IMR-90 (cell line): ENCODE data around the gene EFCAB10. TPM values are rescaled to one million over a fixed set of nuclear protein-coding genes. Genes with fewer than 3 reads are reported as not detected.

Source experiments
- ATAC-seq: fragments of 200-7000 bp; cut with Tn5 transposase; 2 replicates; pipeline ENCODE4 v1.9.1; 2020; ENCODE audit warnings: low read depth, mild to moderate bottlenecking, moderate library complexity
- BruUV-seq: library from RNA; stranded (reverse); fragments of 400-500 nt; replicated peaks from 2 replicates; lab custom pipeline; 2021; lab: Mats Ljungman, UMichigan
- CTCF ChIA-PET: fragments of 300-600 bp; formaldehyde crosslinking; extraction: SDS; loops from one replicate; lab custom pipeline; 2021; ENCODE audit warnings: antibody characterized with exemption; lab: Yijun Ruan, JAX
- POLR2A ChIA-PET: fragments of 300-600 bp; sonication (Branson Sonifier 250); formaldehyde crosslinking; loops from one replicate; lab custom pipeline; 2022; ENCODE audit warnings: antibody characterized with exemption; ENCODE audit not compliant: unreplicated experiment; lab: Charles Lee
- DNase-seq: peaks from one replicate; pipeline ENCODE4 v3.0.0; 2013
- H2AFZ ChIP-seq: replicated peaks from 2 replicates; pipeline ENCODE3; 2013; ENCODE audit warnings: low read length, mild to moderate bottlenecking; ENCODE audit not compliant: poor library complexity
- H2AK5ac ChIP-seq: 2 replicates; pipeline ENCODE4 v1.6.1; 2013; ENCODE audit warnings: low read depth, low read length, inconsistent platforms
- H2AK9ac ChIP-seq: replicated peaks from 2 replicates; pipeline ENCODE3; 2013; ENCODE audit warnings: mild to moderate bottlenecking, low read depth, low read length, moderate library complexity; ENCODE audit not compliant: poor library complexity
- H2BK120ac ChIP-seq: 2 replicates; pipeline ENCODE4 v1.6.1; 2013; ENCODE audit warnings: low read depth, low read length, inconsistent platforms
- H2BK15ac ChIP-seq: 3 replicates; pipeline ENCODE4 v1.6.1; 2013; ENCODE audit warnings: low read depth, low read length, inconsistent platforms
- H2BK20ac ChIP-seq: 2 replicates; pipeline ENCODE4 v1.6.1; 2013; ENCODE audit warnings: low read depth, mild to moderate bottlenecking, inconsistent platforms, low read length, moderate library complexity
- H2BK5ac ChIP-seq: 2 replicates; pipeline ENCODE4 v1.6.1; 2013; ENCODE audit warnings: mild to moderate bottlenecking, low read depth, low read length, inconsistent platforms; ENCODE audit not compliant: poor library complexity, severe bottlenecking
- H3K14ac ChIP-seq: replicated peaks from 2 replicates; pipeline ENCODE4 v1.6.1; 2013; ENCODE audit warnings: low read depth, low read length, inconsistent platforms
- H3K18ac ChIP-seq: 2 replicates; pipeline ENCODE4 v1.6.1; 2013; ENCODE audit warnings: low read depth, low read length, control low read depth
- H3K23ac ChIP-seq: 2 replicates; pipeline ENCODE4 v1.6.1; 2013; ENCODE audit warnings: low read depth, low read length, inconsistent platforms
- H3K27ac ChIP-seq: 2 replicates; pipeline ENCODE4 v1.5.1; 2013; ENCODE audit warnings: mild to moderate bottlenecking, control low read depth, low read length; ENCODE audit not compliant: insufficient read depth
- H3K27me3 ChIP-seq: 2 replicates; pipeline ENCODE4 v1.6.1; 2013; ENCODE audit warnings: low read length; ENCODE audit not compliant: control insufficient read depth, insufficient read depth
- H3K36me3 ChIP-seq: 2 replicates; pipeline ENCODE4 v1.6.1; 2013; ENCODE audit warnings: low read length, mixed read lengths; ENCODE audit not compliant: control insufficient read depth, insufficient read depth
- H3K4ac ChIP-seq: 2 replicates; pipeline ENCODE4 v1.6.1; 2013; ENCODE audit warnings: low read depth, low read length, inconsistent platforms
- H3K4me1 ChIP-seq: 2 replicates; pipeline ENCODE4 v1.6.1; 2013; ENCODE audit warnings: low read length, mixed read lengths; ENCODE audit not compliant: control insufficient read depth, insufficient read depth
- H3K4me2 ChIP-seq: 2 replicates; pipeline ENCODE4 v1.6.1; 2013; ENCODE audit warnings: low read depth, mild to moderate bottlenecking, control low read depth, low read length, moderate library complexity
- H3K4me3 ChIP-seq: 2 replicates; pipeline ENCODE4 v1.5.1; 2013; ENCODE audit warnings: low read depth, mild to moderate bottlenecking, control low read depth, low read length, moderate library complexity; ENCODE audit not compliant: insufficient read depth
- H3K56ac ChIP-seq: 2 replicates; pipeline ENCODE4 v1.6.1; 2013; ENCODE audit warnings: low read length, inconsistent platforms; ENCODE audit not compliant: insufficient read depth; ENCODE audit errors: extremely low read depth
- H3K79me1 ChIP-seq, 2 experiments: 2 replicates each; pipeline ENCODE4 v1.6.1; 2013; ENCODE audit warnings: low read length in 2 of 2, inconsistent platforms in 1 of 2, low read depth in 1 of 2
- H3K9ac ChIP-seq: 2 replicates; pipeline ENCODE4 v1.6.1; 2013; ENCODE audit warnings: low read depth, low read length, control low read depth
- H3K9me1 ChIP-seq: 2 replicates; pipeline ENCODE4 v1.6.1; 2013; ENCODE audit warnings: low read length, inconsistent platforms; ENCODE audit not compliant: insufficient read depth
- H3K9me3 ChIP-seq: 2 replicates; pipeline ENCODE4 v1.6.1; 2013; ENCODE audit warnings: low read length; ENCODE audit not compliant: control insufficient read depth, insufficient read depth
- H4K20me1 ChIP-seq: 2 replicates; pipeline ENCODE4 v1.6.1; 2013; ENCODE audit warnings: low read length, inconsistent platforms; ENCODE audit not compliant: insufficient read depth
- H4K5ac ChIP-seq: 2 replicates; pipeline ENCODE4 v1.6.1; 2013; ENCODE audit warnings: mild to moderate bottlenecking, low read depth, low read length, control low read depth
- H4K8ac ChIP-seq, 2 experiments: 2 replicates each; pipeline ENCODE4 v1.6.1; 2013; ENCODE audit warnings: low read depth in 2 of 2, low read length in 2 of 2, control low read depth in 1 of 2, inconsistent platforms in 1 of 2
- H4K91ac ChIP-seq: 2 replicates; pipeline ENCODE4 v1.6.1; 2013; ENCODE audit warnings: low read depth, low read length, inconsistent platforms; ENCODE audit not compliant: insufficient read depth
- BHLHE40 ChIP-seq: fragments of 150-350 bp; IDR thresholded peaks from 2 replicates; pipeline ENCODE4 v1.6.1; 2016; ENCODE audit warnings: mild to moderate bottlenecking, low read depth, low read length
- CEBPB ChIP-seq: IDR thresholded peaks from 2 replicates; pipeline ENCODE4 v1.6.1; 2012; ENCODE audit warnings: low read depth, low read length, improper control_type of control experiment
- FOS ChIP-seq: fragments of 150-350 bp; IDR thresholded peaks from 2 replicates; pipeline ENCODE4 v1.6.1; 2016; ENCODE audit warnings: low read depth, low read length
- MXI1 ChIP-seq: IDR thresholded peaks from 2 replicates; pipeline ENCODE4 v1.6.1; 2012; ENCODE audit warnings: low read depth, mild to moderate bottlenecking, low read length, moderate library complexity, borderline replicate concordance
- NFE2L2 ChIP-seq: fragments of 150-350 bp; IDR thresholded peaks from 2 replicates; pipeline ENCODE4 v1.6.1; 2016; ENCODE audit warnings: low read depth, mild to moderate bottlenecking, low read length
- POLR2A ChIP-seq: IDR thresholded peaks from 2 replicates; pipeline ENCODE4 v1.6.1; 2012; ENCODE audit warnings: mild to moderate bottlenecking, low read depth, low read length
- RFX5 ChIP-seq: IDR thresholded peaks from 2 replicates; pipeline ENCODE4 v1.8.0; 2012; ENCODE audit warnings: low read depth, mild to moderate bottlenecking, low read length, moderate library complexity
- WGBS, 2 experiments: methylation state at CpG; one replicate each; pipeline versions ENCODE4 v1.1.5 to v1.1.7; 2013; ENCODE audit warnings: missing lambda C conversion rate in 2 of 2; ENCODE audit not compliant: insufficient read length in 1 of 2; ENCODE audit errors: extremely low coverage in 2 of 2; 5-methylcytosine and 5-hydroxymethylcytosine counted together
- dilution Hi-C: fragments of 300-500 bp; cut with HindIII; formaldehyde crosslinking; loops from one replicate; pipeline ENCODE4 v1.14.3; 2018; ENCODE audit warnings: low sequenced_read_pairs; ENCODE audit not compliant: unreplicated experiment
- in situ Hi-C: fragments of 300-500 bp; cut with MboI; formaldehyde crosslinking; loops from 3 replicates; pipeline ENCODE4 v1.14.3; 2019; ENCODE audit warnings: low sequenced_read_pairs, inconsistent platforms, mixed read lengths
- intact Hi-C: fragments of 100-400 bp; cut with micrococcal nuclease; formaldehyde crosslinking; loops from 2 replicates; pipeline ENCODE4 v1.10.0; 2022
- polyA plus RNA-seq, 3 experiments: library from polyadenylated mRNA; depleted of rRNA; stranded (reverse); fragments of >200 nt; gene quantifications; 2 replicates each; pipeline ENCODE4 v1.2.3, GENCODE V29; 2012; ENCODE audit warnings: low replicate concordance in 1 of 3
- total RNA-seq: library from RNA; depleted of rRNA; stranded (reverse); fragments of >200 nt; gene quantifications from 2 replicates; pipeline ENCODE4 v1.2.3, GENCODE V29; 2012
- TF ChIP-seq, protein P1 (sequence below): fragments of 150-350 bp; IDR thresholded peaks from 2 replicates; pipeline ENCODE4 v1.6.1; 2017; ENCODE audit warnings: mild to moderate bottlenecking, antibody characterized with exemption, low read length, low read depth

EFCAB10 gene
- total and polyA plus RNA-seq, 2 of the 4 experiments (the other 2 are of a cell fraction), result not detected

GRCh38 chr7:105571891-105572290 is 9.4 kb downstream of the EFCAB10 start:
- POLR2A ChIA-PET, result no interaction called here

More at GRCh38 chr7:105571891-105572290, 9.4 kb downstream of the EFCAB10 start:
- Histone ChIP-seq H3K9me1 (no peaks in the 10 kb centered on the region), H3K23ac (no peak overlapping the region), H3K9ac (no peak overlapping the region), H2BK20ac (no peak overlapping the region), H4K91ac (no peak overlapping the region), H4K8ac (no peak overlapping the region), H3K27ac (no peak overlapping the region), H2BK5ac (no peak overlapping the region), H3K4ac (no peak overlapping the region), H3K36me3 (peaks cover 9% of the 10 kb centered on the region), H3K27me3 (no peaks in the 10 kb centered on the region), H2AFZ (no peak overlapping the region), H3K4me1 (no peaks in the 10 kb centered on the region), H2BK15ac (no peak overlapping the region), H2AK9ac (no peak overlapping the region), H2AK5ac (no peak overlapping the region), H3K79me1 (no peaks in the 10 kb centered on the region), H4K20me1 (0 out of 2 replicates have a peak, but pooled peaks cover 3% of the 10 kb centered on the region), H2BK120ac (no peak overlapping the region), H4K5ac (no peak overlapping the region), H3K9me3 (no peaks in the 10 kb centered on the region), H3K18ac (no peak overlapping the region), H3K56ac (no peak overlapping the region), H3K14ac (no peak overlapping the region), H3K4me2 (no peak overlapping the region), H3K4me3 (no peak overlapping the region)
- no CpG with 5 or more reads among the region's 2 CpGs for WGBS, 2 experiments
- CTCF ChIA-PET, result interaction anchor here (1.1 kb wide), 1 partner anchor 17 kb away, joined by 3 read pairs; no protein-coding TSS in a partner anchor
- in situ Hi-C loops (no loop called here), dilution Hi-C loops (no loop called here), intact Hi-C loops (no loop called here)
- no peak for ATAC-seq
- DNase-seq, result no peak
- TF ChIP-seq FOS, result no peak
- no peak for TF ChIP-seq POLR2A
- TF ChIP-seq RFX5, result no peak
- TF ChIP-seq MXI1, result no peak
- no peak for TF ChIP-seq CEBPB
- no peak for TF ChIP-seq NFE2L2
- TF ChIP-seq BHLHE40, result no peak
- TF ChIP-seq, protein P1, sequence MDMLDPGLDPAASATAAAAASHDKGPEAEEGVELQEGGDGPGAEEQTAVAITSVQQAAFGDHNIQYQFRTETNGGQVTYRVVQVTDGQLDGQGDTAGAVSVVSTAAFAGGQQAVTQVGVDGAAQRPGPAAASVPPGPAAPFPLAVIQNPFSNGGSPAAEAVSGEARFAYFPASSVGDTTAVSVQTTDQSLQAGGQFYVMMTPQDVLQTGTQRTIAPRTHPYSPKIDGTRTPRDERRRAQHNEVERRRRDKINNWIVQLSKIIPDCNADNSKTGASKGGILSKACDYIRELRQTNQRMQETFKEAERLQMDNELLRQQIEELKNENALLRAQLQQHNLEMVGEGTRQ, result no peak
- BruUV-seq, result no TSS peak
